ENCODE results near the gene TENM4.

The TENM4 gene

DNA sequence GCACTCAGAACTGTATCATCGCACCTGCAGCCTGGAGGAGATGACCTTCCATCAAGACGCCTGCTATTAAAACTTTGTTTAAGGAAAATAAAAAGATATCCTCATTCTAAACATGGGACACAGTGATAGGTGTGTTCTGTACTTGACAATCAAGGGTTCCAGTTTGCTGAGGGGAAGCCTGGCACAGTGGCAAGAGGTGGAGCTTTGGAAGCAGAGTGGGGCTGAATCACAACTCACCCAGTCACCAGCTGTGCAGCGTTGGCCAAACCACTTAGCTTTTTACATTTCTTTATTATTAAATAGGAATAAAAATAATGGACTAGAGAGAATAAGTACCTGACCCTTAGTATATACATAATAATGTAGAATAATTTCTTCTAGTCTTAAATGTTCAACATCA is 220.7 kb downstream of the TENM4 start:
- Histone ChIP-seq H3F3A (ENCODE audit: control insufficient read depth, insufficient read depth) (no peaks in the 10 kb centered on the region), H3K4me1 (ENCODE audit: control insufficient read depth, low read length) (no peaks in the 10 kb centered on the region), H3K79me2 (ENCODE audit: control insufficient read depth, low read length) (no peaks in the 10 kb centered on the region), H3K27ac (ENCODE audit: low read depth, low read length) (no peak overlapping the region), H3K4me2 (ENCODE audit: low read length) (no peak overlapping the region), H3K9me3 (ENCODE audit: control insufficient read depth, insufficient read depth, low read length) (no peaks in the 10 kb centered on the region), H3K4me3 (ENCODE audit: low read length) (no peak overlapping the region), H3K36me3 (ENCODE audit: control insufficient read depth, low read length) (no peaks in the 10 kb centered on the region), H3K27me3 (ENCODE audit: control insufficient read depth, low read length) (no peaks in the 10 kb centered on the region), H4K20me1 (ENCODE audit: control insufficient read depth, insufficient read depth, low read depth, low read length) (no peaks in the 10 kb centered on the region), H3K9me2 (replicated peaks; ENCODE audit: control insufficient read depth, low read length) (no peaks in the 10 kb centered on the region)
- TF ChIP-seq EZH2phosphoT487 (IDR thresholded peaks at IDR 0.05; ENCODE audit: borderline replicate concordance, low read length), result no peak
- TF ChIP-seq, protein P1, sequence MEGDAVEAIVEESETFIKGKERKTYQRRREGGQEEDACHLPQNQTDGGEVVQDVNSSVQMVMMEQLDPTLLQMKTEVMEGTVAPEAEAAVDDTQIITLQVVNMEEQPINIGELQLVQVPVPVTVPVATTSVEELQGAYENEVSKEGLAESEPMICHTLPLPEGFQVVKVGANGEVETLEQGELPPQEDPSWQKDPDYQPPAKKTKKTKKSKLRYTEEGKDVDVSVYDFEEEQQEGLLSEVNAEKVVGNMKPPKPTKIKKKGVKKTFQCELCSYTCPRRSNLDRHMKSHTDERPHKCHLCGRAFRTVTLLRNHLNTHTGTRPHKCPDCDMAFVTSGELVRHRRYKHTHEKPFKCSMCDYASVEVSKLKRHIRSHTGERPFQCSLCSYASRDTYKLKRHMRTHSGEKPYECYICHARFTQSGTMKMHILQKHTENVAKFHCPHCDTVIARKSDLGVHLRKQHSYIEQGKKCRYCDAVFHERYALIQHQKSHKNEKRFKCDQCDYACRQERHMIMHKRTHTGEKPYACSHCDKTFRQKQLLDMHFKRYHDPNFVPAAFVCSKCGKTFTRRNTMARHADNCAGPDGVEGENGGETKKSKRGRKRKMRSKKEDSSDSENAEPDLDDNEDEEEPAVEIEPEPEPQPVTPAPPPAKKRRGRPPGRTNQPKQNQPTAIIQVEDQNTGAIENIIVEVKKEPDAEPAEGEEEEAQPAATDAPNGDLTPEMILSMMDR (IDR thresholded peaks at IDR 0.05; ENCODE audit: low read depth, low read length, poor library complexity, severe bottlenecking), result no peak

DNA sequence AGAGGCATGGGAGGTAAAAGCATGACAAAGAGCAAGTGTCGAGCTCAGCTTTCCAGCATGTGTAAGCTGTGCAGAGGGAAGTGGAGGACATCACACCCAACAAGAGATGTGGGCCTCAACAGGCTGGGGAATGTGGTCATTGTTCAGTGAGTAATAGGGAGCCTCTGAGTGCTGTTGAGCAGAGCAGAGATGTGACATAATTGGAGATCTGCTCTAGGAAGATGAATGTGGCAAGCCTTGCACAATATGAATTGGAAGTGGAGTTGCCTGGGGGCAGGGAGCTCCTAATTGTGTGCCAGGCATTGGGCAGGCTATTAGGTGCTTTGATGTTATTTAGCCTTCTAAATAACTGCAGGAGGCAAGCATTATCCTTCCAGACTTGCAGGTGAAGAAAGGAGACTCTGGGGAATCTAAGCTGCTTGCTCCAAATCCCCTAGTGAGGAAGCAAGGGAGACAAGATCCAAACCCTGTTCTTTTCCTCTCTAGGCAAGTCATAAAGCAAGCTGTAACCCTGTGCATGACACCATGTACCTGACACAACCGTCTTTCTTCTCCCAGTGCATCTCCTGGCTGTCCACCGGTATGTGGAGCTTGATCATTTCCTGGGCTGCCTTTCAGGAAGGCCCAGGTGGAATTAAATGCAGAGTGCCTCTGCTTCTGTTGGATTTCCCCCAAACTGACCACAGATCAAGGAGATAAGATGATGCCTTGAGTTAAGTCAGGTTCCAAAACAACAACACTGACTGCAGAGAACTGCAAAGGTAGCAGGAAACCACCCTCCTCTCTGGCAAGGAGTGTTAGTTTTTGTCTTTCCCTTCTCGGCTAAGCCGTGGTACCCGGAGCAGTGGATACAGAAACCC is 221.4 kb downstream of the TENM4 start:
- no peak overlapping the region for H3K4me3 ChIP-seq (ENCODE audit: low read length)
- H3K4me2 ChIP-seq (ENCODE audit: low read length), result no peak overlapping the region
- H3K79me2 ChIP-seq (ENCODE audit: control insufficient read depth, low read length), result no peaks in the 10 kb centered on the region
- no peaks in the 10 kb centered on the region for H3K9me2 ChIP-seq (replicated peaks; ENCODE audit: control insufficient read depth, low read length)
- TF ChIP-seq, protein P1 (IDR thresholded peaks at IDR 0.05; ENCODE audit: low read depth, low read length, poor library complexity, severe bottlenecking), result no peak
- TF ChIP-seq EZH2phosphoT487 (IDR thresholded peaks at IDR 0.05; ENCODE audit: borderline replicate concordance, low read length), result no peak
- no peaks in the 10 kb centered on the region for H3K27me3 ChIP-seq (ENCODE audit: control insufficient read depth, low read length)
- H3K36me3 ChIP-seq (ENCODE audit: control insufficient read depth, low read length), result no peaks in the 10 kb centered on the region
- no peak overlapping the region for H3K27ac ChIP-seq (ENCODE audit: low read depth, low read length)
- H4K20me1 ChIP-seq (ENCODE audit: control insufficient read depth, insufficient read depth, low read depth, low read length), result no peaks in the 10 kb centered on the region
- H3K9me3 ChIP-seq (ENCODE audit: control insufficient read depth, insufficient read depth, low read length), result no peaks in the 10 kb centered on the region
- H3F3A ChIP-seq (ENCODE audit: control insufficient read depth, insufficient read depth), result no peaks in the 10 kb centered on the region
- H3K4me1 ChIP-seq (ENCODE audit: control insufficient read depth, low read length), result no peaks in the 10 kb centered on the region

DNA sequence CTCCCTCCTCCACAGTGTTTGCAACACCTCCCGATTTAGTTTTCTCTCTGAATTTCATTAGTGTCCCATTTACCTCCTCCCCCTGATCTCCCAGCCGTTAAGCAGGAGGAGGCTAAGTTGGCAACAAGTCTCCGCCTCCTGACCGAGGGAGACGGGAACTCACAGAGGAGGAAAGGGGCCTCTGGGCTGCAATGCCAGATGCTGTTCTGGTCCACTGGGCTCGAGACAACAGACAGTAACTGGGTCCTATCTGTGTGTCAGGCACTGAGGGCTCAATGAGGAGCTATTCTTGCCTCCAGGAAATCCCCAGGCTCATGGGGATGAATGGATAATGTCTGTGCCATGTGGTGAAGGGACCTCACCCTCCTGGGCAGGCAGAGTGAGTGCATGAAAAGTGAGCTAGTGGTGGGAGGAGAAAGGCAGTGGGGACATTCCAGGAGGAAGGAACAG is 228.1 kb downstream of the TENM4 start:
- H3K9me2 ChIP-seq (replicated peaks; ENCODE audit: control insufficient read depth, low read length), result no peaks in the 10 kb centered on the region
- no peaks in the 10 kb centered on the region for H3K27me3 ChIP-seq (ENCODE audit: control insufficient read depth, low read length)
- no peaks in the 10 kb centered on the region for H4K20me1 ChIP-seq (ENCODE audit: control insufficient read depth, insufficient read depth, low read depth, low read length)
- H3K9me3 ChIP-seq (ENCODE audit: control insufficient read depth, insufficient read depth, low read length), result no peaks in the 10 kb centered on the region
- no peak for TF ChIP-seq EZH2phosphoT487 (IDR thresholded peaks at IDR 0.05; ENCODE audit: borderline replicate concordance, low read length)
- TF ChIP-seq, protein P1 (IDR thresholded peaks at IDR 0.05; ENCODE audit: low read depth, low read length, poor library complexity, severe bottlenecking), result no peak
- H3K79me2 ChIP-seq (ENCODE audit: control insufficient read depth, low read length), result no peaks in the 10 kb centered on the region
- H3K4me2 ChIP-seq (ENCODE audit: low read length), result no peak overlapping the region
- no peaks in the 10 kb centered on the region for H3K36me3 ChIP-seq (ENCODE audit: control insufficient read depth, low read length)
- H3K27ac ChIP-seq (ENCODE audit: low read depth, low read length), result no peak overlapping the region
- H3F3A ChIP-seq (ENCODE audit: control insufficient read depth, insufficient read depth), result no peaks in the 10 kb centered on the region
- no peaks in the 10 kb centered on the region for H3K4me1 ChIP-seq (ENCODE audit: control insufficient read depth, low read length)
- no peak overlapping the region for H3K4me3 ChIP-seq (ENCODE audit: low read length)

Measured in DOHH2 (cell line).